GM19238 (cell line): Measurements from ENCODE around the gene OBP2B.
"Not testable (repeated sequence)": the region's sequence is repeated elsewhere in the genome, so short reads cannot be mapped to it uniquely, and the experiment has no call there.

Experiments
- DNase-seq: peaks from one replicate; pipeline ENCODE4 v3.0.0; 2011; ENCODE audit warnings: low spot score; ENCODE audit not compliant: insufficient read length

OBP2B gene

DNA sequence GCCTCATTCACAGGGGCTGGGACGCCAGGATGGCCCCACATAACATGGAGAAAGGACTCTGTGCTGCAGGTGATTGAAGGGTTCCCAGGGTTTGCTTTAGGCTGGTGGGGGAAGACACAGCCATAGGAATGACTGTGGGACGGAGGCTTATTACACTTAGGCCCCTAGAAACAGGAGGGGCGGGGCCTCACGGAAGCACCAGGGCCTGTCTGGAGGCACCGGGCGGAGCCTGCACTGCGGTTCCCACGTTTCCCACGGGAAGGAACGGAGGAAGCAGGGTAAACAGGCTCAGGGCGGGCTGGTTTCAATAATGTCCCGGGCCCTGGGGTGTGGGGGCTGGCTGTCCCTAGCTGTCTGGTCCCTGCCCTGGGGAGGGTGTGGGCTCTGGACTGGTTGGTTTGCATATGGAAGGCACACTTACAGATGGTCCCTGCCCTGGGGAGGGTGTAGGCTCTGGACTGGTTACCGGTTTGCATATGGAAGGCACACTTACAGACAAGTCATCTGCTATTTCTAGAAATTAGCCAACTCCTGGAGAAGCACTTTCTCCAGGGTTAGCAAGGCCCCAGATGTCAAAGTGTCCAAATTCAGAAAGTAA lies 14.2 kb upstream of the OBP2B start:
- not testable (repeated sequence) for DNase-seq

DNA sequence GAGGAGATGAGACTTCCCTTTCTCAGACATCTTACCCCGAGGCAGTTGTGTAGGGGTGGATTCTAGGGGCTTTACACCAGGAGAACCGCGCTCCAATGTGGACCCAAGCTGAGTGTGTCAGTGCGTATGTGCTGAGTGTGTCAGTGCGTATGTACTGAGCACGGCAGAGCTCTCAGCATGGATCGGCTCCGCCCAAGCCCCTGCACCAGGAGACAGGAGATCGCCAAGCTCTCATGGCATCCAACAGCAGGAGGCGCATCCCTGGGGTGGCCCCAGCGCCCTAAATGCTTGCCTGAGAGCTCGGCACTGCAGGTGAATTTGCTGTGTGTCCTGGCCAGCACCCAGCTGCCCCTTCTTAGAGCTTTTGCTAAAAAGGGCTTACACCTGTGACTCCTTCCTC lies 12.9 kb upstream of the OBP2B start:
- DNase-seq: not testable (repeated sequence)

GRCh38 chr9:133221177-133221809 lies 12.2 kb upstream of the OBP2B start:
- DNase-seq: no peak

GRCh38 chr9:133218049-133218975 lies 9.3 kb upstream of the OBP2B start:
- DNase-seq: not testable (repeated sequence)

GRCh38 chr9:133217333-133217988 lies 8.4 kb upstream of the OBP2B start:
- DNase-seq: not testable (repeated sequence)

- not testable (repeated sequence) for DNase-seq
These were observed 5.2 kb upstream of the OBP2B start for GRCh38 chr9:133214276-133214675.

GRCh38 chr9:133210609-133211008 lies 1.6 kb upstream of the OBP2B start:
- DNase-seq: no peak

GRCh38 chr9:133210202-133210532 lies 1.1 kb upstream of the OBP2B start:
- DNase-seq: no peak

DNA sequence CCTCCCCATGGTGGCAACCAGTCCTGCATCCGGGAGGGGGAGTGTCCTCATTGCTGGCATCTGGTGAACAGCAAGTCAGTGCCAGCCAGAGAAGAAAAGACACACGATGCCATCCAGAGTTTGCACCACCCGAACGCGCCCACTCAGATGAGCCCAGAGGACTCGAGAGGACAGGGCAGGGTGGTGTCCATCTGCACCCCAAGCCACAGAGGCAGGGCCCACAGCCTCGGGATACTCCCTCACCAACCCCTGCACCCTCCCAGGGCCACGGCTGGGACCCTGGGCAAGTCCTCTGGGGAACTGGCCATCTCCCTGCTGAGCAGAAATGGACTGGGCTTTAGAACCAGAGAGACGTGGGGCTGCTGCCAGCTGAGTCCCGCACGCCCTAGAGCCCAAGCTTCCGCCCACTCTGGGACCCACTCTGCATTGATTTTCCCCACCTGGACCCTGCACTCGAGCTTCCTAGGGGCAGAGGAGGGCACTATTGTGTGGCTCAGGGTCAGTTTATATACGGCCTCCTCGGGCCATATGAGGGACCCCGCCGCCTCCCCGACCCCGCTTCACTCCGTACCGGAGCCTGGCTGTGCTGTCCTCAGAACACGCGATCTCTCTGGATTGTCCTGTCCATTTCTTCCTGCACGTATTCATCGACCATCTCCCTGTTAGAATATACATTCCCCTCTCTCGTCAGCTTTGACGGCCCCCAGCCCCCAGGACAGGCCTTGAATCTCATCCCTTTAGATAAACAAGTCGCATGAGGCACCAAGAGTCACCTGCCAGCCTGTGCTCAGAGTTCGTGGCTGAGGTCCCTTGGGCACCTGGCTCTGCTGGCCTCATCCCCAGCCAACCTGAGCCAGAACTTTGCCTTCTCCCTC lies 514 bp upstream of the OBP2B start:
- DNase-seq: not testable (repeated sequence)

DNA sequence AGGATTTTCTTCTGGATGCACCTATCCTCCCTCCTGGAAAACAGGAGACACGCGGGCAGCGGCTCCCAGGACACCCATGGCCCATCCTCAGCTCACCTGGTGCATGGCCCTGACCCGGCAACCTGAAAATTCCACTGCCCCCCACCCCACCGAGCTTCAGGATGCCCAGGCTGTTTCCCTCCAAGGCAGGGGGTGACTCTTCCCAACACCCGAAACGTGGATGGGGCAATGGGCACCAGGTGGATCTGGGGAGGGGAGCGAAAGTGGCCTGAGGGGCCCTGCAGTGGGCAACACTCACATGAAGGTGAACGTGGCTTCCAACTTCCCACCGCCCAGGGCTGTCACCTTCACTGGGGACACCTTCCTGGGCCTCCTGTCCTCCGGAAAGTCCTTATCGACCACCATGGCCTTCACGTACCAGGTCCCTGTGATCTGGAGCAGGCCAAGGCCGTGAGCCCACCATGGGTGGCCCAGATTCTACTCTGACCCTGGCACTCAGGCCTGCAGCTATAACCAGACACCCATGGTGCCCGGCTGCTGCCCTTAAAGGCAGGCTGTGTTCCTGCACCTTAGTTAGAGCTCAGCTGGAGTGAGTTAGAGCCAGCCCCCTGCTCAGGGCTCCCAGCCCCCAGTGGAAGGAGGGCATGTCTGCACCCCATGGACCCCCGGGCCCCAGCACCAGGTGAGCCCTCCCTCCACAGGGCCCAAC lies 725 bp downstream of the OBP2B start:
- not testable (repeated sequence) for DNase-seq

DNA sequence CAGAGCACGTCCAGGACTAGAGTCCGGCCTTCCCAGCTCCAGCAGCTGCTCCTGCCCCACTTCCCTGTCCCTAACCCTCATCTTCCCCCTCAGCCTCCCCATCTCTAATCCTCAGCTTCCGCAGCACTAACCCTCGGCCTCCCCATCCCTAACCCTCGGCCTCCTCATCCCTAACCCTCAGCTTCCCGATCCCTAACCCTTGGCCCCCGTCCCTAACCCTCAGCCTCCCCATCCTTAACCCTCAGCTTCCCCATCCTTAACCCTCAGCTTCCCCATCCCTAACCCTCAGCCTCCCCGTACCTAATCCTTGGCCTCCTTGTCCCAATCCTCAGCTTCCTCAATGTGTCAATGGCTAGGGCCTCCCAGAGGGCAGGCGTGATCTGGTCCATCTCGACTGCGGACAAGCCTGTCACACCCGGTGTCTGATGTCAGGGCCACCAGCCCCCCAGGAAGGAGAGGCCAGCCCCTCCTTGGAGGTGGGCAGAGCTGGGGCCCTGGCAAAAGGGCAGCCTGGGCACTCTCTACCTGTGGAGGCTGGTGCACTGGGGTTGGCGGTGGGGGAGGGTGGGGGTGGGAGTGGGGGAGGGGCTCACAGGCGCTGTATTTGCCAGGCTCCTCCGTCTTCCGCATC lies 1.4 kb downstream of the OBP2B start:
- DNase-seq: no peak

DNA sequence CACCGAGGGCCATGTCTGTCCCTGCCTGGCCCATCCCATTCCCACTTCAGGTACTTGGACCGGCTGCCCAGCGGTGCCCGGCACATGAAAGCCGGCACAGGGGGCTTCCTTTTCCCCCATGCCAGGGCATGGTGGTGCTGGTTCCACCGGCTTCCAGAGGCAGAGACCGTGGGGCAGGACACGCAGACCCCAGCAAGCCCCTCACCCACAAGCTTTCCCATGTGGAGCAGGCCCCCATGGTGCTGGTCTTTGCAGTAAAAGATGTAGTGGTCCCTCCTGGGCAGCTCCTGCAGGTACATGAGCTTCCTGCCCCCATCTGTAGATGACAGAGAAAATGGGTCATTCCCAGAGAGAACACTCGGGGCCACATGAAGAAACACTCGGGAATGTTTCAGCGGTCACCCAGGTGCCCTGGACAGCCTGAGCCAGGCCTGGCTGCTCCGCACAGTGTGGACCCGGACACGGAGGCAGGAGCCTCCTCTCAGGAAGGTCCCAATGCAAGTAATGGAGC lies 2.0 kb downstream of the OBP2B start:
- DNase-seq: no peak

GRCh38 chr9:133205996-133206931 lies 2.8 kb downstream of the OBP2B start:
- DNase-seq: no peak

DNA sequence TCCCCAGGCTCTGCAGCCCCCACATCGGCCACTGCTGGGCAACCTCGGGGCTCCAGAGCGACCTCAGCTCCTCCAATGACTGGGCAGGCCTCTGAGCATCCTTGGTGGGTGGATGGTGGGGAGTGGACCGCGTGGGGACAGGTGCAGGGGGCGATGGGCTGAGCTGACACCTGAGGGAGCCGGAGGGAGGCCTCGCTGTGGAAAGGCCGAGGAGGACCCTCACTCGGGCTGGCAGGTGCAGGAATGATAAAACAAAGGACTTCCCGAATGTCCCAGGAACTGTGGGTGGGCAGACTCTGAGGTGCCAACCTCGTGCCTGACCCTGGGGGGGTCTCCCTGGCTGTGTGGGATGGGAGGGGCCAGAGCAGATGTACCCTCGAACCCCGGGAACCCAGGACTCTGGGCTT lies 3.6 kb downstream of the OBP2B start:
- not testable (repeated sequence) for DNase-seq

DNA sequence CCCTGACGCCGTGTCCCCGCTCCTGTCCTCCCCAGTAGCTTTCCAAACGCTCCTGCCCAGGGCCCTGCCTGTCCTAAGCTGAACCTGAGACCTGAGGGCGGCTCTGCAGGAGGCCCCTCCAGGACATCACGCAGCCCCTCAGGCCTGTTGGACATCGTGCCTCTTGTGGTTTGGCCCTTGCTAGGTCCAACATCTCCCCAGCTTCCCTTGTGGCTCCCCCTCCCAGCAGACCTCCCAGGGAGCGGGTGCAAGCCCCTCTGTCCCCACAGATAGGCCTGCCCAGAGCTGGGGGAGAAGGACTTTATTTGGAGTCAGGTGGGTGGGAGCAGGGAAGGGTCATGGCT lies 4.1 kb downstream of the OBP2B start:
- DNase-seq: no peak

GRCh38 chr9:133204335-133204992 lies 4.6 kb downstream of the OBP2B start:
- no peak for DNase-seq

DNA sequence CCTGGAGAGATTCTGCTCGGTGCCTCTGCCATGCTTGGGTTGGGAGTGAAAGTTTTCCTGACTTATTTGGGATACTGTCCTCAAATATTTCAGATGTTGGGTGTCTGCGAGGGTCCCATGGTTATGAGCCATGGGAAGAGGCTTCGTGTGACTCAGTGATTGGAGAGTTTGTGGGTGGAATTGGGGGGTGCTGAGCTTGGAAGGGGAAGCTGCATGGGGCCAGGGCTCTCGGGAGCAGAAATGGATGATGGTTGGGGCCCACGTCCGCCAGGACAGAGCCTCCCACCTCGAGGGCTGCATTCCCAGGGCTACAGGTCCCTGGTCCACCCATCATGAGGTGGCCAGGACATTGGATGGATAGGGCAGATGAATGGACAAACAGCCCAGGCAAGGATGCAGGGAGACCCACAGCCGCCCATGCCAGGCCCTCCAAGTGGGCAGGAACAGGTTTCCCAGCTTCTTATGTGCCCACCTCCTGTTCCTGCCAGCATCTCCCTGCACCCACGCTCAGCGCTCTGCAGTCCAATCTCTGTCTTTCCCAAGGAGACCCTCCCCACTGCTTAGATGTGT lies 5.5 kb downstream of the OBP2B start:
- no peak for DNase-seq
